Esophagus squamous epithelium (tissue), 4 donors: ENCODE data around the gene KCNMA1.

Source experiments
- CTCF ChIP-seq, 6 experiments: fragments of 450-650 bp in 4 of 6; fragments of 200-600 bp in 2 of 6; sonication (generic) in 2 of 6; IDR thresholded peaks; one replicate each; pipeline ENCODE4 v1.5.1; 2016 to 2019; ENCODE audit warnings: antibody characterized with exemption in 6 of 6, mild to moderate bottlenecking in 4 of 6, moderate library complexity in 4 of 6
- POLR2A ChIP-seq, 4 donors: fragments of 450-650 bp; IDR thresholded peaks; one replicate each; pipeline ENCODE4 v1.6.1; 2017; ENCODE audit warnings: antibody characterized with exemption in 4 of 4, mild to moderate bottlenecking in 4 of 4, moderate library complexity in 3 of 4

GRCh38 chr10:77333610-77334340 lies 303.8 kb downstream of the KCNMA1 start:
- TF ChIP-seq CTCF (IDR thresholded peaks at IDR 0.05) (no peak), POLR2A (IDR thresholded peaks at IDR 0.05) (no peak)
